HG02623 (cell line): ENCODE data around the gene CARD11.

Experiments
- ATAC-seq: cut with Tn5 transposase; IDR thresholded peaks from one replicate; pipeline ENCODE4 v1.9.1; 2021; ENCODE audit warnings: moderate library complexity; ENCODE audit not compliant: unreplicated experiment

CARD11 gene

GRCh38 chr7:2856388-2857169, 187.1 kb downstream of the CARD11 start:
- no peak for ATAC-seq
